Neural progenitor cell (in vitro differentiated cells): ENCODE data around the gene MYO1C.

Experiments
- EZH2phosphoT487 ChIP-seq: fragments of 200-600 bp; sonication (generic); IDR thresholded peaks from 2 replicates; pipeline ENCODE4 v1.6.1; 2017; ENCODE audit warnings: antibody characterized with exemption
- TF ChIP-seq, protein P1 (sequence below): fragments of 200-600 bp; sonication (generic); IDR thresholded peaks from 2 replicates; pipeline ENCODE4 v1.5.1; 2017; ENCODE audit warnings: antibody characterized with exemption, mild to moderate bottlenecking

DNA sequence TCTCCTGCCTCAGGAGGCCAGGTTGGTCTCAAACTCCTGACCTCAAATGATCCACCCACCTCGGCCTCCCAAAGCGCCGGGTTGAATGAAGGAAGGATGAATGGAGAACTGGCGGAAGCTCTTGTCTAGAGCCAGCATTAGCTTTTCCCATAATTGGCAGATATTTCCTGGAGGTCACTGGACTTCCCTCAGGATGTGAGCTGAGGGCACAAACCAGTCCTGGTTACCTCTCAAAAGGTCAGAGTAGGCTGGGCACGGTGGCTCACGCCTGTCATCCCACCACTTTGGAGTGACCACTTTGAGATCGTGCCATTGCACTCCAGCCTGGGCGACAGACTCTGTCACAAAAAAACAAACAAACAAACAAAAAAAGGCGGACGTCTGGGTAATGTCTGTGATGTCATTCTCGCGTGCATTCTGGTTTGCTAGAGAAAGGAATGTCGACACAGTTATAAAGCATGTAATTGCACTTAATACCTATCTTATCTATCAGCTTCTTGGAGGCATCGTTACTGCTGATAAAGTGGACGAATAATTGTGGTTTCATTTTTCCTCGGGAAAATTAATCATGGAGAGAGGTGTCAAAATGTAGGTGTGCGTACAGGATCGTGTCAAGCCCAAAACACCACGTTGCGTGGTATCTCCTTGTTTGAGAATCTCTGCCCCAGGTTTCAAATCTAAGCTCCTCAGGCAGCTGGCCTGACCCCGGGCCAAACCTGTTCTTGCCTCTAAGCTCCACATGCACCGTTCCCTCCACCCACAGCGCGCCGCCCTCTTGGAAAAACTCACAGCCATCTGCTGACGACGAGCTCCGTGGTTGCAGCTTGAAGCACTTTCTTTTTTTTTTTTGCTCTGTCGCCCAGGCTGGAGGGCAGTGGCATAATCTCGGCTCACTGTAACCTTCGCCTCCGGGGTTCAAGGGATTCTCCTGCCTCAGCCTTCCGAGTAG, 30.0 kb downstream of the MYO1C start:
- TF ChIP-seq, protein P1, sequence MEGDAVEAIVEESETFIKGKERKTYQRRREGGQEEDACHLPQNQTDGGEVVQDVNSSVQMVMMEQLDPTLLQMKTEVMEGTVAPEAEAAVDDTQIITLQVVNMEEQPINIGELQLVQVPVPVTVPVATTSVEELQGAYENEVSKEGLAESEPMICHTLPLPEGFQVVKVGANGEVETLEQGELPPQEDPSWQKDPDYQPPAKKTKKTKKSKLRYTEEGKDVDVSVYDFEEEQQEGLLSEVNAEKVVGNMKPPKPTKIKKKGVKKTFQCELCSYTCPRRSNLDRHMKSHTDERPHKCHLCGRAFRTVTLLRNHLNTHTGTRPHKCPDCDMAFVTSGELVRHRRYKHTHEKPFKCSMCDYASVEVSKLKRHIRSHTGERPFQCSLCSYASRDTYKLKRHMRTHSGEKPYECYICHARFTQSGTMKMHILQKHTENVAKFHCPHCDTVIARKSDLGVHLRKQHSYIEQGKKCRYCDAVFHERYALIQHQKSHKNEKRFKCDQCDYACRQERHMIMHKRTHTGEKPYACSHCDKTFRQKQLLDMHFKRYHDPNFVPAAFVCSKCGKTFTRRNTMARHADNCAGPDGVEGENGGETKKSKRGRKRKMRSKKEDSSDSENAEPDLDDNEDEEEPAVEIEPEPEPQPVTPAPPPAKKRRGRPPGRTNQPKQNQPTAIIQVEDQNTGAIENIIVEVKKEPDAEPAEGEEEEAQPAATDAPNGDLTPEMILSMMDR, result no peak
- no peak for TF ChIP-seq EZH2phosphoT487
